EL (cell line): Measurements from ENCODE around the gene AP3S2.
"Not testable (repeated sequence)": the region's sequence is repeated elsewhere in the genome, so short reads cannot be mapped to it uniquely, and the experiment has no call there.

Experiments used
- DNase-seq: peaks from one replicate; pipeline ENCODE4 v3.0.0-alpha.2; 2016

Gene AP3S2

GRCh38 chr15:89893696-89894447 lies at the start of gene AP3S2:
Gene AP3S2 (minus strand): TSS chr15:89893994. CDS start chr15:89893949, 45 bp downstream.
- DNase-seq, result peak; percentile 95

- no peak for DNase-seq
Observed at GRCh38 chr15:89939910-89940309, 46.1 kb upstream of the AP3S2 start.

- not testable (repeated sequence) for DNase-seq
Observed at GRCh38 chr15:89939377-89939776, 45.6 kb upstream of the AP3S2 start.

- no peak for DNase-seq
Observed at GRCh38 chr15:89937365-89938350, 43.9 kb upstream of the AP3S2 start.

- no peak for DNase-seq
Observed at GRCh38 chr15:89936786-89937265, 43.0 kb upstream of the AP3S2 start.

GRCh38 chr15:89936051-89936785 lies 42.4 kb upstream of the AP3S2 start:
- DNase-seq, result no peak

GRCh38 chr15:89932880-89933279 lies 39.1 kb upstream of the AP3S2 start:
- no peak for DNase-seq

- DNase-seq, result no peak
Observed at GRCh38 chr15:89928421-89928820, 34.6 kb upstream of the AP3S2 start.

GRCh38 chr15:89926158-89926557 lies 32.4 kb upstream of the AP3S2 start:
- DNase-seq, result no peak

GRCh38 chr15:89917442-89918101 lies 23.8 kb upstream of the AP3S2 start:
- no peak for DNase-seq

GRCh38 chr15:89916660-89917059 lies 22.9 kb upstream of the AP3S2 start:
- DNase-seq, result no peak

- peak; percentile 64 for DNase-seq
Observed at GRCh38 chr15:89912674-89913396, 19.0 kb upstream of the AP3S2 start, which contains the start of gene ARPIN. Gene ARPIN (minus strand): TSS chr15:89912952. CDS start chr15:89912835, 117 bp downstream.

GRCh38 chr15:89912145-89912673 lies 18.4 kb upstream of the AP3S2 start:
- DNase-seq, result peak; percentile 37

GRCh38 chr15:89910891-89911626 lies 17.3 kb upstream of the AP3S2 start:
- no peak for DNase-seq

GRCh38 chr15:89909611-89910010 lies 15.8 kb upstream of the AP3S2 start:
- DNase-seq, result no peak

- no peak for DNase-seq
Observed at GRCh38 chr15:89908226-89908625, 14.4 kb upstream of the AP3S2 start.

GRCh38 chr15:89907289-89907688 lies 13.5 kb upstream of the AP3S2 start:
- DNase-seq, result no peak

- no peak for DNase-seq
Observed at GRCh38 chr15:89905846-89906378, 12.1 kb upstream of the AP3S2 start.

- no peak for DNase-seq
Observed at GRCh38 chr15:89904519-89904918, 10.7 kb upstream of the AP3S2 start.

GRCh38 chr15:89903858-89904130 lies 10.0 kb upstream of the AP3S2 start:
- no peak for DNase-seq
